HUES48 (cell line): ENCODE measurements around the gene SAMMSON.

ENCODE experiments used
- H3K27ac ChIP-seq: one replicate; pipeline ENCODE4 v1.7.0; 2013; ENCODE audit warnings: low read depth, low read length, inconsistent platforms
- H3K27me3 ChIP-seq: 2 replicates; pipeline ENCODE4 v1.6.1; 2013; ENCODE audit warnings: mild to moderate bottlenecking, low read length; ENCODE audit not compliant: control insufficient read depth, insufficient read depth
- H3K36me3 ChIP-seq: 2 replicates; pipeline ENCODE4 v1.6.1; 2013; ENCODE audit warnings: low read length; ENCODE audit not compliant: control insufficient read depth, insufficient read depth
- H3K4me1 ChIP-seq: 2 replicates; pipeline ENCODE4 v1.6.1; 2013; ENCODE audit warnings: mild to moderate bottlenecking, low read length; ENCODE audit not compliant: control insufficient read depth, insufficient read depth
- H3K4me3 ChIP-seq: 2 replicates; pipeline ENCODE4 v1.5.1; 2013; ENCODE audit warnings: mild to moderate bottlenecking, low read depth, low read length
- H3K9ac ChIP-seq: 2 replicates; pipeline ENCODE4 v1.6.1; 2013; ENCODE audit warnings: mild to moderate bottlenecking, low read depth, low read length, moderate library complexity
- H3K9me3 ChIP-seq: 2 replicates; pipeline ENCODE4 v1.6.1; 2013; ENCODE audit warnings: low read length; ENCODE audit not compliant: control insufficient read depth, insufficient read depth

Gene SAMMSON

DNA sequence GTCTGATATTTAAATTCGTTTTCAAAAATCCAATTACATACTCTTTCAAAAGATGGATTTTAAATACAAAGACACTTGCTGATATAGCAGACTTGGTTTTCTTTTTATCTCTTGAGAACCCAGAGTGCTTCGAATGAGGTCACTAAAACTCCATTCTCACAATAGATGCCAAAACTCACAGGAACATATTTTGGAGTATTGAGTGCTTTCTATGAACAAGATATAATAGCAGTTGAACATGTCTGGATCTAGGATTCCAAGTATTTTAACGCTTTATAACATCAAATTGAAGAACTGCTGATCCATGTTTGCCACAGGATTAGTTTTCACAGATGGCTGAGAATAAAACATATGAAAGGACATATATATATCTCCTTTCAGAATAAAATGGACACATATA lies 113.2 kb downstream of the SAMMSON start:
- Histone ChIP-seq H3K9ac (no peak overlapping the region), H3K27ac (no peak overlapping the region), H3K36me3 (no peaks in the 10 kb centered on the region), H3K4me1 (0 out of 2 replicates have a peak, but pooled peaks cover 4% of the 10 kb centered on the region), H3K27me3 (no peaks in the 10 kb centered on the region), H3K9me3 (no peaks in the 10 kb centered on the region), H3K4me3 (no peak overlapping the region)

DNA sequence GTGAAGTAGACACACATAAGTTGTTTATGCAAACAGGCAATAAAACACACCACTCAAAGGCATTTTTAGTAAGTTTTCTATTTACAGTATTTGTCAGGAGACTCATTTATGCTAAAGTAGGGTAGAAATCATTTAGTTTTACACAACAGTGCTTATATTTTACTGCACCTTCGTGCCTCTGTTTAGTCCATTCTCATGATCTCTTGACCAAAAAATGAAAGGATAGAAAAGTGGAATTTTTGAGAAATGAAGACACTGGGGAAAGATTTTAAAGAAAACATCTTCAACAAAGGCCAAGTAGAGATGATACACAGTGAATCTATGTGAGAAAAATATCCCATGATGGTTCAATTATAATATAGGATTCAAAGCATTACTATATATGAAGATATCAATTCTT lies 114.9 kb downstream of the SAMMSON start:
- Histone ChIP-seq H3K27me3 (no peaks in the 10 kb centered on the region), H3K4me1 (0 out of 2 replicates have a peak, but pooled peaks cover 4% of the 10 kb centered on the region), H3K36me3 (no peaks in the 10 kb centered on the region), H3K4me3 (no peak overlapping the region), H3K27ac (no peak overlapping the region), H3K9me3 (no peaks in the 10 kb centered on the region), H3K9ac (no peak overlapping the region)

DNA sequence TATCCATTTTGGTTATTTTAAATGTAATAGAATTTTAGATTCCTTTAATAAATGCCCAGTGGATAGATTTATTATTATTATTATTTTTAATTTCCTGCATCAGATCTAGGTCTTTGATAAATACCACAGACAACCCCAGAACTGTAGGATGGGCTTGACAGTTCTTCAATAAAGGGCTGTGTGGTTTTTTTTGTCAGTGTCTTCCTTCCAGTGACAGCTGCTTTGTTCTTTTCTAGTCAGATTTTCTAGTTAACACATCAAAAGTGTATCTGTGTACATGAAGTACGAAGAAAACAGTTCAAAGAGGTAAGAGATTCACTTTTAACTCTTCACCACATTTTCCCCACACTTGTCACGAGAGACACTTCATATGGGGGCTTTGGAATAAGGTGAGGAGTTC lies 120.3 kb downstream of the SAMMSON start:
- no peaks in the 10 kb centered on the region for H3K27me3 ChIP-seq
- H3K9me3 ChIP-seq = peaks cover 6% of the 10 kb centered on the region; the same call in 1 of the 2 replicates
- H3K9ac ChIP-seq = no peak overlapping the region
- H3K36me3 ChIP-seq = no peaks in the 10 kb centered on the region
- 0 out of 2 replicates have a peak, but pooled peaks cover 4% of the 10 kb centered on the region for H3K4me1 ChIP-seq
- no peak overlapping the region for H3K4me3 ChIP-seq
- no peak overlapping the region for H3K27ac ChIP-seq
